KMS-11 (cell line): ENCODE measurements around the gene PIWIL1.

Experiments used
- H2AFZ ChIP-seq: fragments of 200-600 bp; sonication (generic); 2 replicates; pipeline ENCODE4 v1.6.1; 2016; ENCODE audit warnings: antibody characterized with exemption, mixed run types, low read depth
- H3K27ac ChIP-seq: fragments of 200-600 bp; sonication (generic); 2 replicates; pipeline ENCODE4 v1.6.1; 2016; ENCODE audit warnings: mild to moderate bottlenecking, mixed run types
- H3K27me3 ChIP-seq: fragments of 200-600 bp; sonication (generic); 2 replicates; pipeline ENCODE4 v1.6.1; 2017; ENCODE audit warnings: mild to moderate bottlenecking, low read depth, mixed run types, moderate library complexity; ENCODE audit not compliant: insufficient read depth
- H3K36me3 ChIP-seq: fragments of 200-600 bp; sonication (generic); 2 replicates; pipeline ENCODE4 v1.6.1; 2017; ENCODE audit warnings: mild to moderate bottlenecking, mixed run types; ENCODE audit not compliant: insufficient read depth
- H3K4me1 ChIP-seq: fragments of 200-600 bp; sonication (generic); 2 replicates; pipeline ENCODE4 v1.6.1; 2016; ENCODE audit warnings: mild to moderate bottlenecking, low read depth, mixed run types; ENCODE audit not compliant: poor library complexity, severe bottlenecking
- H3K4me2 ChIP-seq: fragments of 200-600 bp; sonication (generic); 2 replicates; pipeline ENCODE4 v1.7.0; 2016; ENCODE audit warnings: mild to moderate bottlenecking, mixed run types
- H3K4me3 ChIP-seq: fragments of 200-600 bp; sonication (generic); IDR thresholded peaks from 2 replicates; pipeline ENCODE4 v1.6.1; 2017; ENCODE audit warnings: low read depth, low read length, mixed read lengths; ENCODE audit not compliant: insufficient read depth
- H3K79me2 ChIP-seq: fragments of 200-600 bp; sonication (generic); 2 replicates; pipeline ENCODE4 v1.6.1; 2016; ENCODE audit warnings: low read depth, mixed run types; ENCODE audit not compliant: insufficient read depth
- H3K9ac ChIP-seq: fragments of 200-600 bp; sonication (generic); 2 replicates; pipeline ENCODE4 v1.6.1; 2016; ENCODE audit warnings: mild to moderate bottlenecking, mixed run types
- H4K20me1 ChIP-seq: fragments of 200-600 bp; sonication (generic); 2 replicates; pipeline ENCODE4 v1.6.1; 2016; ENCODE audit warnings: mild to moderate bottlenecking, mixed run types; ENCODE audit not compliant: insufficient read depth
- CTCF ChIP-seq: fragments of 200-600 bp; sonication (generic); conservative IDR thresholded peaks from 2 replicates; pipeline ENCODE4 v1.6.1; 2017; ENCODE audit warnings: low read depth, mild to moderate bottlenecking, antibody characterized with exemption, low read length, moderate library complexity, mixed read lengths

Gene PIWIL1

GRCh38 chr12:130333341-130333740 lies 4.3 kb upstream of the PIWIL1 start:
- Histone ChIP-seq H3K4me3 (no peak overlapping the region), H3K4me2 (no peak overlapping the region), H3K27me3 (no peaks in the 10 kb centered on the region), H3K9ac (no peak overlapping the region), H3K36me3 (no peaks in the 10 kb centered on the region), H3K4me1 (no peaks in the 10 kb centered on the region), H2AFZ (no peak overlapping the region), H4K20me1 (no peaks in the 10 kb centered on the region), H3K79me2 (no peaks in the 10 kb centered on the region), H3K27ac (no peak overlapping the region)
- TF ChIP-seq CTCF: no peak

GRCh38 chr12:130334399-130334798 lies 3.3 kb upstream of the PIWIL1 start:
- no peaks in the 10 kb centered on the region for H3K27me3 ChIP-seq
- H3K4me2 ChIP-seq: no peak overlapping the region
- H4K20me1 ChIP-seq: no peaks in the 10 kb centered on the region
- H3K4me1 ChIP-seq: no peaks in the 10 kb centered on the region
- H3K4me3 ChIP-seq: no peak overlapping the region
- H3K27ac ChIP-seq: no peak overlapping the region
- no peak overlapping the region for H3K9ac ChIP-seq
- no peaks in the 10 kb centered on the region for H3K36me3 ChIP-seq
- H2AFZ ChIP-seq: no peak overlapping the region
- no peak for TF ChIP-seq CTCF
- no peaks in the 10 kb centered on the region for H3K79me2 ChIP-seq

GRCh38 chr12:130334937-130335336 lies 2.8 kb upstream of the PIWIL1 start:
- no peak overlapping the region for H3K4me3 ChIP-seq
- H3K4me1 ChIP-seq: no peaks in the 10 kb centered on the region
- H3K36me3 ChIP-seq: no peaks in the 10 kb centered on the region
- H3K9ac ChIP-seq: no peak overlapping the region
- no peak overlapping the region for H3K27ac ChIP-seq
- H3K4me2 ChIP-seq: no peak overlapping the region
- TF ChIP-seq CTCF: no peak
- H3K27me3 ChIP-seq: no peaks in the 10 kb centered on the region
- H2AFZ ChIP-seq: no peak overlapping the region
- no peaks in the 10 kb centered on the region for H3K79me2 ChIP-seq
- H4K20me1 ChIP-seq: no peaks in the 10 kb centered on the region

- Histone ChIP-seq H3K4me2 (no peak overlapping the region), H3K36me3 (no peaks in the 10 kb centered on the region)
Observed at GRCh38 chr12:130335517-130336392, 1.9 kb upstream of the PIWIL1 start.

More at GRCh38 chr12:130335517-130336392, 1.9 kb upstream of the PIWIL1 start:
- H3K27me3 ChIP-seq: no peaks in the 10 kb centered on the region
- H3K9ac ChIP-seq: no peak overlapping the region
- no peak overlapping the region for H3K27ac ChIP-seq
- TF ChIP-seq CTCF: peak; percentile 70
- no peaks in the 10 kb centered on the region for H4K20me1 ChIP-seq
- no peaks in the 10 kb centered on the region for H3K79me2 ChIP-seq
- H3K4me3 ChIP-seq: no peak overlapping the region
- H3K4me1 ChIP-seq: no peaks in the 10 kb centered on the region
- no peak overlapping the region for H2AFZ ChIP-seq
